Dedifferentiated amniotic fluid mesenchymal stem cell (primary cell): ENCODE data around the gene LIPT1.
"Not testable (repeated sequence)": the region's sequence is repeated elsewhere in the genome, so short reads cannot be mapped to it uniquely, and the experiment has no call there.

ENCODE experiments used
- DNase-seq: peaks from one replicate; pipeline ENCODE4 v3.0.0-alpha.2; 2016; ENCODE audit errors: extremely low spot score

The LIPT1 gene

DNA sequence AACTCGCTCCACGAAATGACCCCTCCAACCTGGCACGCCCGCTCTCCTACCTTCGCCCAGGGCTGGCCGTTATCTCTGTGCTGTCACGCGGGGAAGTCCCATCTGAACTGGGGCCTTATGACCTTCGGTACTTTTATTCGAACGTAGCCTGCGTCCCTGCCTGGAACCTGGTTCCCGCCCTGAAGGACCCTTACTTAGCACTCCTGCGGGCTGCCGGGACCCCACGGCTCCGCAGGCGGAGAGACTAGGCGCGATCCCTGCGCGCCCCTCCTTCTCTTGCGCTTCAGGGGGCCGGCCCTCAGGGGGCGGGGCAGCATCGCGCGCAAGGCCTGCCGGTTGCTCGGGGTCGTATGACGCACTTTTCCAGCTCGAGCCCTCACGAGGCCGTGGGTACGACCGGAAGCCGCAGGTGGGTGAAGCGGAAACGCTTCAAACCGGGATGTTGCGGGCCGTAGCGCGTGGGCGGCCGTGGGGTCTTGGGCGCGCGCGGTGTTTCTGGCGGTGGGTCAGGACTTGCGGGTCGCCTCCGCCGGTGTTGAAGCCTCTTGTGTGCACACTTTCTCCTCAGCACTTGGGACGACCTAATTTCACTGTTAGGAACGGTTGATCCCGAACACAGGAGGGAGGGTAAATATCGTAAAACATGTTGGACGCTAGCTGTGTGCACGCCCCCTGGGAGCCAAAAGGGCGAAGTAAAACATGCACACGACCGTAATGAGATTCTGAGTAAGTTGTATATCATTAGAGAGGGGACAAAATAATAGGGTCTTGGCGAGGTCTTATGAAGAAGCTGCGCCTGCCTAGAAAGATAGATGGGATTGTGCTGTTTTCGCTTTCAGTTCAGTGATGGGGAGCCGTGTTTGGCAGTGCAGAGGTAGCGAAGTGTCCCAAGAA lies at the start of gene LIPT1, which contains the start of gene TSGA10:
LIPT1 (plus strand) TSS at position 325 of the 894 bp plus-strand sequence. CDS start 6,991 bp downstream, outside the sequence.
TSGA10 (minus strand) TSS at position 300 of the 894 bp plus-strand sequence. CDS start 45,503 bp downstream, outside the sequence.
- peak; percentile 83 for DNase-seq

GRCh38 chr2:99106913-99107312 lies 47.9 kb upstream of the LIPT1 start:
- no peak for DNase-seq

GRCh38 chr2:99111236-99111635 lies 43.5 kb upstream of the LIPT1 start:
- no peak for DNase-seq

DNA sequence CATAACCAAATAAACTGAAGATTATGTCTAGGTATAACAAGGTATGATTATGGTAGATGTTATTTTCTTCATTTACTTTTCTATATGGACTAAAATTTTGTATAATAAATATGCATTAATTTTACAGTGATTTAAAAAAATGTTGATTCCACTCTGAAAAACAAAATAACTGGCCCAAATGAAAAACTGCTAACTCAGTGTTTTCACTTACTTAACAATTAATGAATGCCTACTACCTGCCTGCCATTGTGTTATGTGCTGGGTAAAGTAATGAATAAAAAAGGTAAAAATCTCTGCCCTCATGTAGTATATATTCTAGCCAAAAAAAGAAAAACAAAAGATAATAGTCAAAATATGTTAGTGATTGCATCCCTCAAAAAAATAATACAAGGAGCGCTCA lies 42.8 kb upstream of the LIPT1 start:
- no peak for DNase-seq

DNA sequence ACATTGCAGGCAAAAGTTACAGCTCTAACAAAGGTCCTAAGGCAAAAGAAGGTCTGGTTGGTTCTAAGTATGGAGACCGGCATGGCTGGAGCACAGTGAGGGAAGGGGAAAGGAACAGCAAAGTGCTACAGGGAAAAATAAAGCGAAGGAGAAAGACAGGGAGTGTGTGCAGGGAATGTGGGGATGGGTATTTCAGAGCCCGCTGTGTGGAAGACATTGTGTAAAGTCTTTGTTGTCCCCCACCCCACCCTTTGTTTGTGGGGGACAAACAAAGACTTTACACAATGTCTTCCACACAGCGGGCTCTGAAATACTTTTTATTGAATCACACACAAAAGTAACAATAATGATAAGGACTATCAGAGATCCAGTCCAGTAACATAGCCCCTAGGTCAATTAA lies 42.1 kb upstream of the LIPT1 start:
- DNase-seq: no peak

DNA sequence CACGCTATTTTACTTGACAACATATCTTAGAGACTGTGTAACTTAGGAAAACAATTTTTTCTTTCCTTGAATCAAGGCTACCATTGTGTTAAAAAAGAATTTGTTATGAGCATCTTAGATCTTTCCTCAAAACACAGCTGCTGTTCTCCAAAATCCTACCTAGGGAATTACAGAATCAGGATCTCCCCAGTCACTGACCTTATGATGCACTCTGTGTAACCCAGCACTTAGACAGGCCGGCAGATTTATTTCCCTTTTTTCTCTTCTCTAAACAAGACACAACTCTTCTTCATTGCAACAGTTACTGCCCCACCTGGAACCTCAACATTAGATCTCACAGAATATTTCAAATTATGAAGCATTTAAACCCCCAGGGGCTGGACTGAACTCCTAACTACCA lies 26.8 kb upstream of the LIPT1 start:
- DNase-seq: no peak

- not testable (repeated sequence) for DNase-seq
These were observed 19.7 kb upstream of the LIPT1 start for GRCh38 chr2:99135044-99135556.

- DNase-seq: no peak
These were observed 15.8 kb upstream of the LIPT1 start for GRCh38 chr2:99139003-99139402.

DNA sequence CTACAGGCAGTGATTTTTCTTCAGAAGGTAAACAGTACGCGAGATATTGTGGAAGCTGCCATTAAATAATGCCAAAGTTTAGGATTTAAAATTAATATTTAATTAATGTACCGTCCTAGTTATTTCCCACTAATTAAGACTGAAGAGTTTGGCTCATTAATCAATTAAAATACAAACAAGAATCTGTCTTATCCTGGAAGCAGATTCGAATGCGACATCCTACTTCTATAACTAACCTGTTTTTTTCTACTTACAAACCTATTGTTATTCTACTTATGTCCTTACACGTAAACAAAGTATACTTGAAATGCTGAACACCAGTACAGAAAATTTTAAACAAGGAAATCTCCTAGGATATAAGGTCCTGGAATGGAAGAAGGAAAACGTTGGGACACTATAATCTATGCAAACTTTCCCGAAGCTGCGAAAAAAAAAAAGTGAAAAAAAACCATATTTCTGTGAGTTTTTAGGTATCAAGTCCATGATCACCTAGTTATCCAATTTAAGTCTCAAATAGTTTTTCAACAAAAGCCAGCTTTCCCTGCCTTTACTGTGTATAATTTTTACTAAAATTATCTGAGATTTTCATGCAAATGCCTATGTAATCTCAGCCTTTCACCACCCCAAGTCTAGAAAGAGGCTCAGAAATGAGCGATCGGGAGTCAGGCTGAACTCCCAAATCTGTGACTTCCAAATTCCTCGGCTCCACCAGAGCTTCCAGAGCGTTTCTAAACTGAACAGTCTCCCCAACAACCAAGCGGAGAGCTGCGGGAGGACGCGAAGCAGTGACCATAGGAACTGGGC lies 14.5 kb upstream of the LIPT1 start:
- DNase-seq: peak; percentile 29

- no peak for DNase-seq
These were observed 14.0 kb upstream of the LIPT1 start for GRCh38 chr2:99140860-99141109.

DNA sequence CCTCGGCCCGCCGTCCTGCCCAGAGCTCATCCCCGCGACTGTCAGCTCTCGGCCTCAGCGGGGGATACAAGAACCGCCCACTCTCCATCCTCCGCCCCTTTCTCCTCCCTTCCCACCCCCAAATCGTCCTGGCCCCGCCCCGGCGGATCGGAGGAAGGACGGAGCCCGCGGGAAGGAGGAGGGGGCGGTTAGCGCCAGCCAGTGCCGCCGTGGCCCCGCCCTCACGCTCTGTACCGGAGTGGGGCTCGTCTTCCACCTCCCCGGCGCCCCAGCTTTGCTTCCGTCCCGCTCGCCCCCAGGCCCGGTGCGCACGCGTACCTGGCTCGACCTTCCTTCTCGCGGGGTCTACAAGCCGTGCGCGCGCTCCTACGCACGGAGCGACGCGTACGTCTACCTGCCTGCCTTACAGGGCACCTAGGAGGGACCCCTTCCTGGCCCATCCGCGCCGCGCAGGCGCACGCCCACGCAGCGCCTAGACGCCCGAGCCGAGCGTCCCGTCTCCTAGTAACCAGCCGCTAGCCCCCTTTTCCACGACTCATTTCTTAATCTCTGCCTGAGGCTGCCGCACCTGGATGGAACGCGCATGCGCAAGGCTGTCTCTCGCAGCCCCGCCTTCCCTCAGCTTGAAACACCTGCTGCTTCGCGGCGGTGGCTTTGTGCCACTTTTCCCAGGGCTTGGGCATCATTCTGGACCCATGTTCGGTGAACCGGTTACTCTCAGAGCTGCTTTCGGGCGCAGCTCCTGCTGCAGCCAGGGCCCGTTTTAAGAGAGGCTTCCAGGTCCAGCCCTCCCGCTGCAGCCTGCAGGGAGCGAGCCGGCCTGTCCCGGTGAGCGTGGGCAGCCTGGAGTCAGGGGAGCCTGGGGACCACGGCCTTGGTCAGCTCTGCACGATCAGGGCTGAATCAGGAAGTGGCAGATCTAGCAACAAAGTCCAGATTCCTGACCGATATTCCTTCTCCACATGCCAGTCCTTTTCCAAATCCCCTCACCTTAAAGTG lies 13.4 kb upstream of the LIPT1 start, which contains the start of gene C2orf15:
C2orf15 (plus strand) TSS at position 598 of the 999 bp plus-strand sequence. CDS start 8,852 bp downstream, outside the sequence.
- DNase-seq: peak; percentile 63

DNA sequence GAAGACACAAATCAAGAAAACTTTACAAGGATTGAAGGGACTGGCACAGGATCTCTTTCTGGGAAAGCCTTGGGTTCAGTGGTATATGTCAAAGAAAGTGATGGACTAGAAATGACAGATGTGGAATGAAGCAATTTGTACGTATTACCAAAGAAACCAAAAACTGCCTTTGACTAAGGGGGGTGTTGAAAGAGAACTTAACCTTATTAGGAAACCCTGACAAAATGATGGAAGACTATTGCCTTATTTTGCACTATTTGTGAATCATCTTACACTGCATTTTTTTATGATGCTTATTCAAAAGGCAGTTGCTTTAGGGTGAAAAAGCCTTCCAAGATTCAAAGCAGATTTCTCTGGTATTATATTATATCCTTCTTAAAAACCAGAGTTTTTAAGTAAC lies 4.1 kb upstream of the LIPT1 start:
- no peak for DNase-seq

- no peak for DNase-seq
These were observed 2.4 kb upstream of the LIPT1 start for GRCh38 chr2:99152199-99152895.

DNA sequence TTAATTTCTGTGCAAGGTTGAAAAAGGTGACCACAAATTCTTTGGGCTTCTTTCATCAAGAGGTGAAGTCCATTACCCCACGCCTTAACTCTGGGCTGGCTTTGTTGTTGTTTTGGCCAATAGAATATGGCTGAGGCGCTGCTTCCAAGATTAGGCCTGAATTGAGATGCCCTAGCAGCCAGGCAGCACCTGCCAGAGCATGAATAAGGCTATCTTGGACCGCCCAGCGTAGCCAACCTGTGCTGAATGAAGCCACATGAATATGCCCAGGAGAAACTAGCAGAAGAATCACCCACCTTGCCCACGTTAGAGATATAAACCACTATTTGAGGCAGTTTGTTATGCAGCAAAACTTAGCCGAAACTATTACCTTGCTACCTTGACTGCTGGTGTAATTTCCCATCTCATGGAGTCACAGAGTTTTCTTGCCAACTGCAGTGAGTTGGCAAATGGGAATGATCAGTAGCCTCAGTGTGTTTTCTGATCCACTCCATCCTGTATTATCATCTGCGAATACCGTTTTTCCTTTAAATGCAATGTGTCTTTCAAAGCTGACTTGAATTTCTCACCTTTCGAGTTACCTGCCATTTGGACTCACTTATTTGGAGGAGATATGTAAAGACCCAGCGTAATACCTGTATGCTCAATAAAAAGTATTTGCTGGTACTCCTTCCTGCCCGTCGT lies 704 bp upstream of the LIPT1 start:
- no peak for DNase-seq

DNA sequence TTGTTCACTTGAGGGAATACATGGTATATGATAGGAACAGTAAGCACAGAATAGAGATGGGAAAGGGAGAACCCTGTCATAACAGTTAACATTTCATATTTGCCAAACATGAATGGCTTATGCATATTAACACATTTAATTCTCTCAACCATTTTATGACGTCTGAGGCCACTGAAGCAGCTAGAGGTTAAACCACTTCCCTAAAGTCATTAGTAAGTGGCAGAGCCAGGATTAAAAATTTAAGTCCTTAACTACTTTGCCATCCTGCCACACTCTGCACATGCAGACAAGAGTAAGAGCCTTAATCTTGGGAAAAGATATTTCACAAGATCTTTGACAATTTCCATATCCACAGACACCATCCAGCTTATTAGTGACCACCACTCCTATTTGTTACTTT lies 2.1 kb downstream of the LIPT1 start:
- no peak for DNase-seq

- DNase-seq: no peak
These were observed 3.8 kb downstream of the LIPT1 start for GRCh38 chr2:99158599-99158998.

GRCh38 chr2:99159594-99159993 lies 4.8 kb downstream of the LIPT1 start:
- no peak for DNase-seq

DNA sequence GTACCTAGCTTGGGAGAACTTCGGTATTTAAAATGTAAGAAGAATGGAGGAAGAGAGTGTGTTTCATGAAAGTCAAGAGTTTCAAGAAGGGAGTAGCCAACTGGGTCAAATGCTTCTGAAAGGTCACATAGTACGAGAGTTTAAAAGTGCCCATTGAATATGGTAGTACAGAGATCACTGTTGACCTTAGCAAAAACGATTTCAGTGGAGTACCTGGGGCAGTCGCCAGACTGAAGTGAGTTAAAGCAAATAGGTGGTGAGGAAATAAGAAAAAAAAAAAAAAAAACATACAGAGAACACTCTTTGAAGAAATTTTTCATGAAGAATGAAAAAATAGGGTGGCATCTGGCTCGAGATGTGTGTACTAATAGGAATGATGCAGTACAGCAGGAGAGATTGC lies 11.5 kb downstream of the LIPT1 start:
- no peak for DNase-seq

GRCh38 chr2:99169534-99169933 lies 14.8 kb downstream of the LIPT1 start:
- DNase-seq: no peak
